Measurements from ENCODE around the gene RCAN2.
A peak's percentile ranks its signal among the peaks of the same experiment; 100 is the strongest.

RCAN2 gene

GRCh38 chr6:46491628-46492547 lies 639 bp upstream of the RCAN2 start:
- peak in 1 of 2 donors; percentile 18 for ATAC-seq

GRCh38 chr6:46490425-46491200 lies 636 bp downstream of the RCAN2 start:
- no peak for ATAC-seq

GRCh38 chr6:46486181-46486580 lies 5.1 kb downstream of the RCAN2 start:
- no peak for ATAC-seq

- no peak for ATAC-seq
These were observed 7.0 kb downstream of the RCAN2 start for GRCh38 chr6:46484081-46484820.

- no peak for ATAC-seq
These were observed 14.9 kb downstream of the RCAN2 start for GRCh38 chr6:46476301-46476700.

GRCh38 chr6:46473881-46474280 lies 17.4 kb downstream of the RCAN2 start:
- ATAC-seq: no peak

- ATAC-seq: no peak
These were observed 19.0 kb downstream of the RCAN2 start for GRCh38 chr6:46472243-46472642.

- ATAC-seq: no peak
These were observed 22.2 kb downstream of the RCAN2 start for GRCh38 chr6:46469021-46469420.

- ATAC-seq: no peak
These were observed 22.7 kb downstream of the RCAN2 start for GRCh38 chr6:46468403-46469010.

- ATAC-seq: no peak
These were observed 24.7 kb downstream of the RCAN2 start for GRCh38 chr6:46466570-46466969.

- ATAC-seq: no peak
These were observed 25.7 kb downstream of the RCAN2 start for GRCh38 chr6:46465294-46466165.

- ATAC-seq: no peak
These were observed 35.0 kb downstream of the RCAN2 start for GRCh38 chr6:46456297-46456696.

- ATAC-seq: no peak
These were observed 36.6 kb downstream of the RCAN2 start for GRCh38 chr6:46454691-46455090.

- no peak for ATAC-seq
These were observed 37.4 kb downstream of the RCAN2 start for GRCh38 chr6:46453741-46454316.

GRCh38 chr6:46453216-46453615 lies 38.0 kb downstream of the RCAN2 start:
- ATAC-seq: no peak

- no peak for ATAC-seq
These were observed 38.8 kb downstream of the RCAN2 start for GRCh38 chr6:46452312-46452917.

GRCh38 chr6:46451343-46451742 lies 39.9 kb downstream of the RCAN2 start:
- ATAC-seq: no peak

GRCh38 chr6:46444772-46445454 lies 46.3 kb downstream of the RCAN2 start:
- no peak for ATAC-seq

- ATAC-seq: no peak
These were observed 47.6 kb downstream of the RCAN2 start for GRCh38 chr6:46443623-46444022.

GRCh38 chr6:46440641-46441040 lies 50.6 kb downstream of the RCAN2 start:
- no peak for ATAC-seq

Data from activated CD4-positive, CD25-positive, alpha-beta regulatory T cell treated with anti-CD3 and anti-CD28 coated beads, Interleukin-2, amount 50 U/mL, for 24 hours (primary cell).